Measurements from ENCODE around the gene BCL2L2. TPM values are rescaled to one million over a fixed set of nuclear protein-coding genes. Genes with fewer than 3 reads are reported as not detected.

The BCL2L2 gene
- polyA plus RNA-seq, 1 donor (not counting 4 experiments of a cell fraction or from before 2014, with no cell fraction given), result 33.9 TPM

- Histone ChIP-seq H3K4me1 (ENCODE audit: control insufficient read depth, extremely low read depth, insufficient read depth, low read length) (peaks cover 42% of the 10 kb centered on the region), H2AFZ (ENCODE audit: control insufficient read depth, low read length) (peak within 1 kb of the TSS; percentile 95), H3K27me3 (ENCODE audit: control insufficient read depth, extremely low read depth, insufficient read depth, low read length) (no peaks in the 10 kb centered on the region), H3K79me2 (ENCODE audit: control insufficient read depth, insufficient read depth, low read length) (peaks cover 9% of the 10 kb centered on the region), H3K4me3 (ENCODE audit: control insufficient read depth in 2 of 3, extremely low read depth in 1 of 3, insufficient read depth in 2 of 3, low read depth in 1 of 3, low read length in 3 of 3) (peak within 1 kb of the TSS; percentile 49 to 80 (median 77)), H3K36me3 (ENCODE audit: control insufficient read depth in 2 of 2, extremely low read depth in 1 of 2, insufficient read depth in 2 of 2, low read length in 2 of 2) (peaks cover 0 to 4% of the 10 kb centered on the region in 2 experiments), H3K27ac (ENCODE audit: control insufficient read depth, insufficient read depth, low read length) (peak within 1 kb of the TSS; percentile 81), H3K9me1 (ENCODE audit: control insufficient read depth, extremely low read depth, insufficient read depth, low read length) (no peaks in the 10 kb centered on the region), H3K4me2 (ENCODE audit: control insufficient read depth, extremely low read depth, insufficient read depth, low read depth, low read length) (peak within 1 kb of the TSS; percentile 93), H3K9me3 (ENCODE audit: control insufficient read depth, low read depth, low read length) (no peaks in the 10 kb centered on the region), H4K20me1 (ENCODE audit: control insufficient read depth, extremely low read depth, insufficient read depth, low read length) (no peaks in the 10 kb centered on the region), H3K9ac (ENCODE audit: control insufficient read depth, extremely low read depth, insufficient read depth, low read length) (peak within 1 kb of the TSS; percentile 83)
- no peak for DNase-seq (ENCODE audit: low read depth, low spot score)
- TF ChIP-seq CTCF (optimal IDR thresholded peaks at IDR 0.05 in 1 of 3, IDR thresholded peaks at IDR 0.05 in 1 of 3, conservative IDR thresholded peaks at IDR 0.05 in 1 of 3; ENCODE audit: extremely low read depth in 1 of 3, insufficient read depth in 2 of 3, low read length in 3 of 3) (no peak), EZH2 (IDR thresholded peaks at IDR 0.05; ENCODE audit: low read length) (no peak)
- dilution Hi-C loops (cut with MboI; ENCODE audit: extremely low pct_ligation_motif_present, low sequenced_read_pairs), result no loop called here
- no peak for FAIRE-seq
Observed at GRCh38 chr14:23302290-23303225, 4.1 kb upstream of the BCL2L2 start, which contains the start of gene PPP1R3E. Gene PPP1R3E (minus strand): TSS chr14:23302859. CDS start chr14:23302576, 283 bp downstream.

GRCh38 chr14:23307146-23307530, 505 bp downstream of the BCL2L2 start:
- H3K27ac ChIP-seq (ENCODE audit: control insufficient read depth, insufficient read depth, low read length), result peak overlapping the region; percentile 92
- peaks cover 51% of the 10 kb centered on the region for H3K79me2 ChIP-seq (ENCODE audit: control insufficient read depth, insufficient read depth, low read length)
- H3K4me1 ChIP-seq (ENCODE audit: control insufficient read depth, extremely low read depth, insufficient read depth, low read length), result peaks cover 38% of the 10 kb centered on the region
- H3K9me3 ChIP-seq (ENCODE audit: control insufficient read depth, low read depth, low read length), result no peaks in the 10 kb centered on the region
- peak overlapping the region; percentile 81 to 92 (median 90) for H3K4me3 ChIP-seq (ENCODE audit: control insufficient read depth in 2 of 3, extremely low read depth in 1 of 3, insufficient read depth in 2 of 3, low read depth in 1 of 3, low read length in 3 of 3)
- no peak for TF ChIP-seq CTCF (optimal IDR thresholded peaks at IDR 0.05 in 1 of 3, IDR thresholded peaks at IDR 0.05 in 1 of 3, conservative IDR thresholded peaks at IDR 0.05 in 1 of 3; ENCODE audit: extremely low read depth in 1 of 3, insufficient read depth in 2 of 3, low read length in 3 of 3)
- TF ChIP-seq EZH2 (IDR thresholded peaks at IDR 0.05; ENCODE audit: low read length), result no peak
- FAIRE-seq (no peak), DNase-seq (ENCODE audit: low read depth, low spot score) (no peak)
- dilution Hi-C loops (cut with MboI; ENCODE audit: extremely low pct_ligation_motif_present, low sequenced_read_pairs), result no loop called here
- peaks cover 25 to 32% of the 10 kb centered on the region in 2 experiments for H3K36me3 ChIP-seq (ENCODE audit: control insufficient read depth in 2 of 2, extremely low read depth in 1 of 2, insufficient read depth in 2 of 2, low read length in 2 of 2)
- H4K20me1 ChIP-seq (ENCODE audit: control insufficient read depth, extremely low read depth, insufficient read depth, low read length), result peaks cover 5% of the 10 kb centered on the region
- peak overlapping the region; percentile 98 for H3K9ac ChIP-seq (ENCODE audit: control insufficient read depth, extremely low read depth, insufficient read depth, low read length)
- peak overlapping the region; percentile 86 for H3K4me2 ChIP-seq (ENCODE audit: control insufficient read depth, extremely low read depth, insufficient read depth, low read depth, low read length)
- no peaks in the 10 kb centered on the region for H3K27me3 ChIP-seq (ENCODE audit: control insufficient read depth, extremely low read depth, insufficient read depth, low read length)
- peaks cover 4% of the 10 kb centered on the region for H3K9me1 ChIP-seq (ENCODE audit: control insufficient read depth, extremely low read depth, insufficient read depth, low read length)
- no peak overlapping the region for H2AFZ ChIP-seq (ENCODE audit: control insufficient read depth, low read length)

Measured in keratinocyte (primary cell).